ENCODE data around the gene GSTT4.
"Not testable (repeated sequence)": the region's sequence is repeated elsewhere in the genome, so short reads cannot be mapped to it uniquely, and the experiment has no call there.

Gene GSTT4

DNA sequence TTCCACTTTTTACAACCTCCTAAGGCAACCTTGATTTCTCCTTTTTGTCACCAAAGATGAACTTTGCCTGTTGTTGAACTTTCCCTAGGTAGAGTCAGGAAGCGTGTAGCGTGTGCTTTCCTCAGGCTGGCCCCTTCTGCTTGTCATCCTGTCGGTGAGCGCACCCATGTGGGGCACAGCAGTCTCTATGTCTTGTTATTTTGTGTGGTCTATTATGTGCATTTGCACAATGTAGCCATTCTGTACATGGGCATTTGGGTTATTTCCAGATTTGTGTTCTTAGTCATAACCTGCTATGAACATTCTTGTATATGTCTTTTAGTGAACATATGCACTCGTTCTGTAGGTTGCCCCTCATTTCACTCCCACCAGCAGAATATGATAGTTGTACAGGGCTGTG, 40.8 kb upstream of the GSTT4 start:
- TF ChIP-seq, protein P1, sequence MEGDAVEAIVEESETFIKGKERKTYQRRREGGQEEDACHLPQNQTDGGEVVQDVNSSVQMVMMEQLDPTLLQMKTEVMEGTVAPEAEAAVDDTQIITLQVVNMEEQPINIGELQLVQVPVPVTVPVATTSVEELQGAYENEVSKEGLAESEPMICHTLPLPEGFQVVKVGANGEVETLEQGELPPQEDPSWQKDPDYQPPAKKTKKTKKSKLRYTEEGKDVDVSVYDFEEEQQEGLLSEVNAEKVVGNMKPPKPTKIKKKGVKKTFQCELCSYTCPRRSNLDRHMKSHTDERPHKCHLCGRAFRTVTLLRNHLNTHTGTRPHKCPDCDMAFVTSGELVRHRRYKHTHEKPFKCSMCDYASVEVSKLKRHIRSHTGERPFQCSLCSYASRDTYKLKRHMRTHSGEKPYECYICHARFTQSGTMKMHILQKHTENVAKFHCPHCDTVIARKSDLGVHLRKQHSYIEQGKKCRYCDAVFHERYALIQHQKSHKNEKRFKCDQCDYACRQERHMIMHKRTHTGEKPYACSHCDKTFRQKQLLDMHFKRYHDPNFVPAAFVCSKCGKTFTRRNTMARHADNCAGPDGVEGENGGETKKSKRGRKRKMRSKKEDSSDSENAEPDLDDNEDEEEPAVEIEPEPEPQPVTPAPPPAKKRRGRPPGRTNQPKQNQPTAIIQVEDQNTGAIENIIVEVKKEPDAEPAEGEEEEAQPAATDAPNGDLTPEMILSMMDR (IDR thresholded peaks at IDR 0.05; ENCODE audit: low read depth, low read length), result no peak
- no peak for DNase-seq (ENCODE audit: extremely low read depth, low read depth)

DNA sequence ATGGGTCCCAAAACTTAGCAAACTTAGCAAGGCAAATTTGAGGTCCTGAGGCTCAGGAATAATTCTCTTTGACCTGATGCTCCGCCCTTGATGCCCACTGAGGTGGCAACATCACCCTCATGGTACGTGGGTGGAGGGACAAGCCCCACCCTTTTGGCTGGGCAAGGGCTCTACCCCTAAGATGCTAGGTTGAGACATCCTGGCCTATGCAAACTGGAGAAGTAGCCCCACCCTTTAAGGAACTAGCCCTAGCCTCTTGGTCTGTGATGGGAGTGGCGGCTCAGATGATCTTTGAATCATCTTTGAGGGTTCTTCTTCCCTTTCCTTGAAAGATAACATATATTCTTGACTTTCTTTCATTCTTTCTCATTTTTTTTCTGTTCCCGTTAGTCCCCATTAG, 38.7 kb upstream of the GSTT4 start:
- DNase-seq (ENCODE audit: extremely low read depth, low read depth), result no peak
- TF ChIP-seq, protein P1 (IDR thresholded peaks at IDR 0.05; ENCODE audit: low read depth, low read length), result no peak

DNA sequence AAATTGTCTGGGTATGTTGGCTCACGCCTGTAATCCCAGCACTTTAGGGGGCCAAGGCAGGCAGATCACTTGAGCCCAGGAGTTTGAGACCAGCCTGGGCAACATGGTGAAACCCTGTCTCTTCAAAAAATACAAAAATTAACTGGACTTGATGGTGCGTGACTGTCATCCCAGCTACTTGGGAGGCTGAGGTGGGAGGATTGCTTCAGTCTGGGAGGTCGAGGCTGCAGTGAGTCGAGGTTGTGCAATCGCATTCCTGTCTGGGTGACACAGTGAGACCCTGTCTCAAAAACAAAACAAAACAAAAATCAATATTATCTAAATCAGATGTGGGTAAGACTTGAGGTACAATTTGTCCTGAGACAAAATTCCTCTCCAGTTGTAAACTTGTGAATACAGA, 38.2 kb upstream of the GSTT4 start:
- not testable (repeated sequence) for DNase-seq (ENCODE audit: extremely low read depth, low read depth)

- TF ChIP-seq, protein P1 (IDR thresholded peaks at IDR 0.05; ENCODE audit: low read depth, low read length), result no peak
- no peak for DNase-seq (ENCODE audit: extremely low read depth, low read depth)
These were observed 35.7 kb upstream of the GSTT4 start for GRCh38 chr22:24040946-24041345.

GRCh38 chr22:24039046-24039445, 33.8 kb upstream of the GSTT4 start:
- no peak for DNase-seq (ENCODE audit: extremely low read depth, low read depth)
- TF ChIP-seq, protein P1 (IDR thresholded peaks at IDR 0.05; ENCODE audit: low read depth, low read length), result no peak

- DNase-seq (ENCODE audit: extremely low read depth, low read depth), result no peak
- TF ChIP-seq, protein P1 (IDR thresholded peaks at IDR 0.05; ENCODE audit: low read depth, low read length), result no peak
These were observed 32.9 kb upstream of the GSTT4 start for GRCh38 chr22:24037851-24038765.

GRCh38 chr22:24035296-24035695, 30.0 kb upstream of the GSTT4 start:
- TF ChIP-seq, protein P1 (IDR thresholded peaks at IDR 0.05; ENCODE audit: low read depth, low read length), result no peak
- DNase-seq (ENCODE audit: extremely low read depth, low read depth), result no peak

DNA sequence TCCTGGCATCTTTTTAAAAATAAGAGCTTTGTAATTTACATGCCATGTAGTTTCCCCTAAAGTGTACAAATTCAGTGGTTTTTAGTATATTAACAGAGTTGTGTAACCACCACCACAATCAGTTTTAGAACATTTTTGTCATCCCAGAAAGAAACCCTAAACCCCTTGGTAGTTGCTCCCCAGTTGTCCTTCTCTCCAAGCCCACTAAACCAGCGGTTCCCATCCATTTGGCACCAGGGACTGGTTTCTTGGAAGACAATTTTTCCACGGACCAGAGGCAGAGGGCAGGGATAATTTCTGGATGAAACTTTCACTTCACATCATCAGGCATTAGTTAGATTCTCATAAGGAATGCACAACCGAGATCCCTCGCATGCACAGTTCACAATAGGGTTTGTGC, 28.5 kb upstream of the GSTT4 start:
- TF ChIP-seq, protein P1 (IDR thresholded peaks at IDR 0.05; ENCODE audit: low read depth, low read length), result no peak
- DNase-seq (ENCODE audit: extremely low read depth, low read depth), result no peak

Measured in AG09319 (cell line).